Suprapubic skin (tissue), 3 donors: ENCODE measurements around the gene OR7A10.

Experiments used
- CTCF ChIP-seq, 2 donors: fragments of 200-600 bp in 1 of 2; fragments of 450-650 bp in 1 of 2; sonication (generic) in 1 of 2; IDR thresholded peaks; one replicate each; pipeline ENCODE4 v1.5.1; 2016 to 2019; ENCODE audit warnings: antibody characterized with exemption in 2 of 2, mild to moderate bottlenecking in 1 of 2, moderate library complexity in 1 of 2
- EP300 ChIP-seq: sonication (generic); formaldehyde crosslinking; IDR thresholded peaks from one replicate; pipeline ENCODE4 v1.6.1; 2017; ENCODE audit warnings: antibody characterized with exemption

- TF ChIP-seq EP300 (no peak), CTCF (IDR thresholded peaks at IDR 0.05) (no peak)
These were observed 44.0 kb downstream of the OR7A10 start for GRCh38 chr19:14804765-14805164.
